Renal cortex interstitium (tissue), 11 donors: Measurements from ENCODE around the gene SLC25A26. TPM values are rescaled to one million over a fixed set of nuclear protein-coding genes. Genes with fewer than 3 reads are reported as not detected.

ENCODE experiments used
- DNase-seq, 11 donors: peaks; one replicate each; pipeline ENCODE4 v3.0.0-alpha.2; 2013; ENCODE audit warnings: low read depth in 9 of 11, low spot score in 4 of 11; ENCODE audit errors: extremely low read depth in 1 of 11
- polyA plus RNA-seq, 3 donors: library from polyadenylated mRNA; unstranded; fragments of 120-200 nt; gene quantifications; one replicate each; pipeline ENCODE4 v1.2.1, GENCODE V29; 2013; ENCODE audit not compliant: insufficient read length in 3 of 3

Gene SLC25A26
- polyA plus RNA-seq, 3 donors: 21.1 to 23.9 (median 23.1) TPM

- no peak for DNase-seq
Observed at GRCh38 chr3:66350601-66351000, 129.8 kb downstream of the SLC25A26 start.

- no peak for DNase-seq
Observed at GRCh38 chr3:66353039-66353438, 132.2 kb downstream of the SLC25A26 start.

- no peak for DNase-seq
Observed at GRCh38 chr3:66353530-66353929, 132.7 kb downstream of the SLC25A26 start.

GRCh38 chr3:66354001-66354400 is 133.2 kb downstream of the SLC25A26 start:
- no peak for DNase-seq

GRCh38 chr3:66355394-66355793 is 134.6 kb downstream of the SLC25A26 start:
- DNase-seq: no peak

GRCh38 chr3:66355997-66356396 is 135.2 kb downstream of the SLC25A26 start:
- DNase-seq: no peak

- no peak for DNase-seq
Observed at GRCh38 chr3:66361356-66361755, 140.6 kb downstream of the SLC25A26 start.

- no peak for DNase-seq
Observed at GRCh38 chr3:66362541-66362941, 141.7 kb downstream of the SLC25A26 start.

GRCh38 chr3:66363148-66363547 is 142.3 kb downstream of the SLC25A26 start:
- peak in 2 of 11 donors; percentile 26 to 27 for DNase-seq

- DNase-seq: no peak
Observed at GRCh38 chr3:66365080-66365479, 144.3 kb downstream of the SLC25A26 start.

- no peak for DNase-seq
Observed at GRCh38 chr3:66366747-66367146, 145.9 kb downstream of the SLC25A26 start.

- DNase-seq: no peak
Observed at GRCh38 chr3:66367979-66368378, 147.2 kb downstream of the SLC25A26 start.

GRCh38 chr3:66370179-66370578 is 149.4 kb downstream of the SLC25A26 start:
- no peak for DNase-seq

GRCh38 chr3:66371432-66371831 is 150.6 kb downstream of the SLC25A26 start:
- DNase-seq: no peak

- no peak for DNase-seq
Observed at GRCh38 chr3:66372681-66373350, 152.0 kb downstream of the SLC25A26 start.

GRCh38 chr3:66376568-66376967 is 155.8 kb downstream of the SLC25A26 start:
- DNase-seq: no peak

- DNase-seq: no peak
Observed at GRCh38 chr3:66377800-66378199, 157.0 kb downstream of the SLC25A26 start.

GRCh38 chr3:66378256-66378655 is 157.5 kb downstream of the SLC25A26 start:
- no peak for DNase-seq

- DNase-seq: no peak
Observed at GRCh38 chr3:66379565-66379964, 158.8 kb downstream of the SLC25A26 start.

- DNase-seq: no peak
Observed at GRCh38 chr3:66380200-66380932, 159.6 kb downstream of the SLC25A26 start.

- DNase-seq: no peak
Observed at GRCh38 chr3:66381626-66382025, 160.8 kb downstream of the SLC25A26 start.
